Right ventricle myocardium superior (tissue), 1 donor: ENCODE measurements around the gene DDX42. TPM values are rescaled to one million over a fixed set of nuclear protein-coding genes. Genes with fewer than 3 reads are reported as not detected.

Experiments
- ATAC-seq: fragments of 200-7000 bp; cut with Tn5 transposase; one replicate; pipeline ENCODE4 v1.9.1; 2020; ENCODE audit warnings: mild to moderate bottlenecking; ENCODE audit not compliant: poor library complexity
- DNase-seq: peaks from one replicate; pipeline ENCODE4 v3.0.0-alpha.2; 2020
- intact Hi-C: fragments of 100-400 bp; cut with DNase I; formaldehyde crosslinking; loops from one replicate; pipeline ENCODE4 v1.11.2; 2022
- long read RNA-seq: library from polyadenylated mRNA; unstranded; transcript quantifications from one replicate; pipeline ENCODE4 v2.0.0, GENCODE V29; 2021
- total RNA-seq: library from RNA; stranded (reverse); fragmentation: NEBNext Ultra II Directional; extraction: Animal tissue kit (Norgen Biotek cat#: 25700); gene quantifications from one replicate; pipeline ENCODE4 v1.2.1, GENCODE V29; 2021
- donor health status: DM: no; HTN: yes; CAD: no; lungs with severe emphysema.

DDX42 gene
- total RNA-seq = 42.4 TPM
- long read RNA-seq, full-length matches to known transcripts = 48 of 59 reads
- long read RNA-seq, partial matches to known transcripts = 5 of 59 reads
- long read RNA-seq, other reads (novel, unspliced or antisense) = 6 of 59 reads

- intact Hi-C loops = no loop called here
- DNase-seq (peak; percentile 92), ATAC-seq (peak; percentile 14)
Measured at GRCh38 chr17:63774141-63774968, at the start of gene DDX42. Gene DDX42 (plus strand): TSS chr17:63774170. CDS start chr17:63787050, 12,880 bp downstream.

- DNase-seq (no peak), ATAC-seq (no peak)
Measured at GRCh38 chr17:63735691-63736090, 38.3 kb upstream of the DDX42 start.

GRCh38 chr17:63740464-63741142 is 33.4 kb upstream of the DDX42 start:
- ATAC-seq (no peak), DNase-seq (no peak)
- intact Hi-C loops = no loop called here

More at GRCh38 chr17:63735691-63736090, 38.3 kb upstream of the DDX42 start:
- intact Hi-C loops = no loop called here

GRCh38 chr17:63741143-63741407 is 32.9 kb upstream of the DDX42 start:
- intact Hi-C loops = no loop called here
- ATAC-seq (peak; percentile 53), DNase-seq (no peak)

GRCh38 chr17:63741408-63742173 is 32.4 kb upstream of the DDX42 start, which contains the start of gene STRADA:
Gene STRADA (minus strand): TSS chr17:63741799. CDS start chr17:63728369, 13,430 bp downstream.
- intact Hi-C loops = no loop called here
- DNase-seq (peak; percentile 99), ATAC-seq (peak; percentile 99)

- intact Hi-C loops = no loop called here
- ATAC-seq = no peak
- DNase-seq = no peak
Measured at GRCh38 chr17:63751806-63752205, 22.2 kb upstream of the DDX42 start.

- ATAC-seq = no peak
- intact Hi-C loops = no loop called here
- no peak for DNase-seq
Measured at GRCh38 chr17:63752707-63753106, 21.3 kb upstream of the DDX42 start.

GRCh38 chr17:63753215-63753614 is 20.8 kb upstream of the DDX42 start:
- ATAC-seq (no peak), DNase-seq (no peak)
- intact Hi-C loops = no loop called here

GRCh38 chr17:63754046-63754445 is 19.9 kb upstream of the DDX42 start:
- DNase-seq (no peak), ATAC-seq (no peak)
- intact Hi-C loops = no loop called here

GRCh38 chr17:63758428-63758827 is 15.5 kb upstream of the DDX42 start:
- no peak for ATAC-seq
- intact Hi-C loops = no loop called here
- DNase-seq = no peak

GRCh38 chr17:63760771-63761539 is 13.0 kb upstream of the DDX42 start:
- DNase-seq (no peak), ATAC-seq (no peak)
- intact Hi-C loops = no loop called here

- no peak for ATAC-seq
- intact Hi-C loops = no loop called here
- no peak for DNase-seq
Measured at GRCh38 chr17:63762161-63763078, 11.6 kb upstream of the DDX42 start.

GRCh38 chr17:63764716-63765115 is 9.3 kb upstream of the DDX42 start:
- intact Hi-C loops = no loop called here
- no peak for ATAC-seq
- DNase-seq = no peak

GRCh38 chr17:63766754-63767153 is 7.2 kb upstream of the DDX42 start:
- ATAC-seq (no peak), DNase-seq (no peak)

GRCh38 chr17:63768433-63768832 is 5.5 kb upstream of the DDX42 start:
- DNase-seq (no peak), ATAC-seq (no peak)
- intact Hi-C loops = no loop called here

More at GRCh38 chr17:63766754-63767153, 7.2 kb upstream of the DDX42 start:
- intact Hi-C loops = no loop called here

GRCh38 chr17:63772801-63773271 is 1.1 kb upstream of the DDX42 start:
- ATAC-seq (no peak), DNase-seq (no peak)
- intact Hi-C loops = no loop called here
